C4-2B (cell line): Measurements from ENCODE around the gene ZGRF1.

Experiments
- H3K27ac ChIP-seq: fragments of 450-650 bp; 2 replicates; pipeline ENCODE4 v1.5.1; 2017
- CTCF ChIP-seq: fragments of 450-650 bp; conservative IDR thresholded peaks from 2 replicates; pipeline ENCODE4 v1.5.1; 2017; ENCODE audit warnings: mild to moderate bottlenecking
- ZFX ChIP-seq: fragments of 450-650 bp; IDR thresholded peaks from 2 replicates; pipeline ENCODE4 v1.6.1; 2017

Gene ZGRF1

GRCh38 chr4:112591593-112591992, 45.1 kb downstream of the ZGRF1 start:
- no peak overlapping the region for H3K27ac ChIP-seq
- no peak for TF ChIP-seq ZFX
- TF ChIP-seq CTCF = no peak

DNA sequence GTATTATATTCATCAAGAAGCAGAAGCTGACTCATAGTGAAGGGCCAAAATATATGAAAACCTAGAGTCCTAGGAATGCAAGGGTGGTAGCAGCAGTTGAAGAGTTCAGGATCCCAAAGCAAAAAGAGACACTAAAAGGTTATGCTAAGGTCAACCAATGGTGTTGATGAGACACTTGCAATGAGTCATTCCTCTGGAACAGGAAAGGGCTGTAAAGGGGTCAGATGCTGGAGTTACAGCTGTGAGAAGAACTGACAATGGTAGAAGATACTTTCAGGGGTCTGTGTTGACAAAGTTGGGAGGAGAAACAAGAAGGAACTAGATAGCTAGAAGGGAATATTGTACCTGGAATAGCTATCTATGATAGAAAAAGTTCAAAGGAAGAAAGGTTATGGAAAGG, 47.5 kb downstream of the ZGRF1 start:
- H3K27ac ChIP-seq = no peak overlapping the region

GRCh38 chr4:112585977-112586736, 50.6 kb downstream of the ZGRF1 start:
- no peak overlapping the region for H3K27ac ChIP-seq
- TF ChIP-seq CTCF (no peak), ZFX (no peak)

More for the DNA sequence above, 47.5 kb downstream of the ZGRF1 start:
- TF ChIP-seq ZFX (no peak), CTCF (no peak)

GRCh38 chr4:112567536-112567935, 69.2 kb downstream of the ZGRF1 start:
- no peak for TF ChIP-seq CTCF
- TF ChIP-seq ZFX = no peak
- H3K27ac ChIP-seq = no peak overlapping the region

- H3K27ac ChIP-seq = no peak overlapping the region
- TF ChIP-seq CTCF (peak; percentile 6; the same call in 1 of the 2 replicates), ZFX (no peak)
These were observed 71.9 kb downstream of the ZGRF1 start for GRCh38 chr4:112564706-112565270.

- no peak overlapping the region for H3K27ac ChIP-seq
- no peak for TF ChIP-seq ZFX
- no peak for TF ChIP-seq CTCF
These were observed 73.1 kb downstream of the ZGRF1 start for GRCh38 chr4:112563431-112564200.
